SHP77 (cell line): ENCODE data around the gene ANXA6.
"Not testable (repeated sequence)": the region's sequence is repeated elsewhere in the genome, so short reads cannot be mapped to it uniquely, and the experiment has no call there.

Experiments
- DNase-seq, 2 experiments: peaks; one replicate each; lab custom pipeline; 2025; lab: John Stamatoyannopoulos, UW

The ANXA6 gene

DNA sequence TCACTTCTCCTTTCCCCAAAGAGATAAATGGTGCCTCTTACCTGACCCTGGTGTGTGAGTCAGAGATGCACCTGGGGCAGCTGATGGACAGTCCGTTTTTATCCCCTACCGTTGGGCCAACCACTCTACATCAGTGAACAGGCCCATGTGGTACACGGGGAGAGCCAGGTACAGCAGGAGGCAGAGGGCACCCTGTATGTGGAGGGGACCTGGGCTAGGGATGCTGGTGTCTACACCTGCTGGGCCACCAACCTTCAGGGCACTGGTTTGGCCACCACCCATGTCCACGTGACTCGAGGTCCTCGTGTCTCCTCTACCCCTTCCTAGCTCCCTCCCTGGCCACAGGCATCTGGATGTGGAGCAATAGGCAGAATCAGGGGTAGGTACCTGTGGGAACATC lies 22.7 kb upstream of the ANXA6 start:
- no peak for DNase-seq

GRCh38 chr5:151179489-151179840 lies 21.9 kb upstream of the ANXA6 start:
- DNase-seq = no peak

DNA sequence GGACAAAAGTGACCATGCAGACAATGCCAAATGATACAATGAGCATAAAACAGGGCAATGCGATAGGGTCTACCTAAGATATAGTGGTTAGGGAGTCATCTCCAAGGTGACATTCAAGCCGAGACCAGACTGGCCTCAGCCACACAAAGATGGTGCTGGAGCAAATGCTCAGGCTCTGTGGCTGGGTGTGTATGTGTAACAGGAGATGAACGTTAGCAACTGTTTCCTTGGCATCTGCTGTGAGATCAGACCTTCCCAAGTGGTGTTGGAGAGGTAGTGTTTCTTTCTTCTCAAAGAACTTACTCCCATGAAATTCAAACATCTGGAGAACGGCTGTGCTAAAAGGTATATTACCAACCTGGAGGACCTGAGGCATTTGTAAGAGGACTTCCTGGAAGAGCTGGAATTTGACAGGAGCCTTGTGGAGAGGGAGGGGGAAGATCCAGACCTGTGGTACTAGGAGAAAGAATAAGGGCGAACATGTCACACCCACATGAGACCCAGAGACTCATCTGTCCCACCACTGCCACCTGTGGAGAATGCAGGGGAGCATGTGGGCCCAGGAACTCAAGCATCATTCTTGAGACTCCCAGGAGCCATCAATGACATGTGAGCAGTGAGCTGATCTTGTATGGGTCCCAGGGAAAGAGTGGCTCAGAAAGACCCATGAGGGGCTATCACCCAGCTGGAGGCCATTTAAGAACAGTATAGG lies 21.4 kb upstream of the ANXA6 start:
- no peak for DNase-seq

- no peak for DNase-seq
Measured at GRCh38 chr5:151178372-151178771, 20.8 kb upstream of the ANXA6 start.

- not testable (repeated sequence) for DNase-seq
Measured at GRCh38 chr5:151176268-151176667, 18.7 kb upstream of the ANXA6 start.

- no peak for DNase-seq
Measured at GRCh38 chr5:151174612-151175101, 17.1 kb upstream of the ANXA6 start.

- DNase-seq = no peak
Measured at GRCh38 chr5:151173711-151174611, 16.4 kb upstream of the ANXA6 start.

- DNase-seq = no peak
Measured at GRCh38 chr5:151171529-151171928, 13.9 kb upstream of the ANXA6 start.

- no peak for DNase-seq
Measured at GRCh38 chr5:151168602-151169344, 11.2 kb upstream of the ANXA6 start.

DNA sequence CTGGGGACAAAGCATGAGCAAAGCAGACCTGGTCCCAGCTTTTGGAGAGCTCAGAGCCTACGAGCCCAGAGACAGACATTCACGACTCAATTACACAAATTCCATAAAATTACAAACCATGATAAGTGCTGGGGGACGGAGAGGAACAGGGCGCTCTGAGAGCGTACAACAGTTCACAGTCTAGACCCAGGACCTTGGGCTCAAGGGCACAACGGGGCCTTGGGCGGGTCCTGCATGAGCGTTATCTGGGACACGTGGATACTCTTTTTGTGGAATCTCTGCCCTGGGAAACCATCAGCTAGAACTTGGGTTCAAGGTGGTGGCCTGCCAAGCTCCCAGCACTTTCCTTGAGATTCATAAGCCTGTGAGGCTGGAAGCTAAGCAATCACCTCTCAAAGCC lies 9.4 kb upstream of the ANXA6 start:
- DNase-seq = no peak

GRCh38 chr5:151164687-151165392 lies 7.3 kb upstream of the ANXA6 start:
- peak; percentile 21 to 26 for DNase-seq

DNA sequence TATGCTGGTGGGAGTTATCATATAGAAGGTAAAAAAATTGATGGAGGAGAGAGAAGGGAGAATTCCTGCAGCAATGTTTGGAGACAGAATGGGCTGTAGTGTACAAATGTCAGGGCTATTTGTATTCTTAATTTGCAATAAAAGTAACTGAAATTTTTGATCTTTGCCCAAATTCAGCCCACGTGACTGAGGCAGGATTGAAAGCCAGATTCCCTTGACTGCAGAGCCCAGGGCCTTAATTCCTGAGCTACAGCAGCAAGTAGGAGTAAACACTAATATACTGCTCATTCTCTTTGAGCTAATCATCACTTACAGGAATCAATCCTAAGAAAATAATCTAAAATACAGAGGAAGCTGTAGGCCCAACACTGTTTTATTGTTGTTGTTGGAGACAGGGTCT lies 5.2 kb upstream of the ANXA6 start:
- DNase-seq = no peak

GRCh38 chr5:151159649-151160373 lies 2.2 kb upstream of the ANXA6 start:
- DNase-seq = no peak

DNA sequence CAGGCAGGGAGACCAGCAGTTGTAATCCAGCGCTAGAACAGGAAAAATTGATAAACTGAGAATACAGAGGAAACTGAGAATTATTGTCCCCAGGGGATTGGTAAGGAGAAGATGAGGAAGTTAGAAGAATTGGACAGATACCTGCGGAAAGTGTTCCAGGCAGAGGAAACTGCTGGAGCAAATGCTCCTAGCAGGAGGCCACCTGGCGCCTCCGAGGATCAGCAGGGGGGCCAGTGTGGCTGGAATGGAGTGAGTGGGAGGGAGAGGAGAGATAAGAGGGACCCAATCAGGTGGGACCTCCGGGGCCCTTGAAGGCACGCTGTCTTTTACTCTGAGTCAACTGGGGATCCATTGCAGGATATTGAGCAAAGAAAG lies 695 bp upstream of the ANXA6 start:
- no peak for DNase-seq

- no peak for DNase-seq
Measured at GRCh38 chr5:151156507-151157420, 815 bp downstream of the ANXA6 start.

DNA sequence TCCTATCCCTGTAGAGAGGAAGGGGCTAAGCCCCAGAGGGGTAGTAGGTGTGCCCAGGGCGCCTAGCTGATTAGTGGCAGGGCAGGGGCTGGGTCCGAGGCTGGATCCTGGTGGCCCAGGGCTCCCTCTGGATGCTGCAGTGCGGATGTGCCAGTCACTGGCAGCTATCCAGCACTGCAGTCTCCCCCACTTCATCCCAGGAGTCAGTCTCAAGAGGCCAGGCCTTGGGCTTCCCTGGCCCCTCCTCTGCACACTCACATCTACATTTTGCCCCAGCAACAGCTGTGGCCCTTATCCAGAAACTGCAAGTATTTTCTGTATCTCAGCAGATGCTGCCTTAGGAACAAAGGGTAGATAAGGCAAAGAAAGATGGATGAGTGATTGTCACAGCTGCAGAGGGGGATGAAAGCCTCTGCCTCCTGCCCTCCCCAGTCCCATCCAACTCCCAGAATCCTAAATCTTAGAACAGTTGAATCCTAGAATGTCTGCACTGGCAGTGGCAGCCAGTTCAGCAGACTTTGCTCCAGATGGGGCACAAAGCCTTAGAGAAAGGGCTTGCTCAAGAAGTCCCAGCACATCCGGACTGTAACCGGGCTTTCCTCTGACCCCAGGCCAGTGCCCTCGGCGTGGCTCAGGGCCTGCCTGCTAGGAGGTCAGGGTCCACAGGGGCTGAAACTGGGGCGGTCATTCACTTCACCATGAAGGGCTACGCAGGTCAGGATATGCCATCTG lies 1.6 kb downstream of the ANXA6 start:
- DNase-seq = no peak

- DNase-seq = no peak
Measured at GRCh38 chr5:151154931-151155774, 2.4 kb downstream of the ANXA6 start.

DNA sequence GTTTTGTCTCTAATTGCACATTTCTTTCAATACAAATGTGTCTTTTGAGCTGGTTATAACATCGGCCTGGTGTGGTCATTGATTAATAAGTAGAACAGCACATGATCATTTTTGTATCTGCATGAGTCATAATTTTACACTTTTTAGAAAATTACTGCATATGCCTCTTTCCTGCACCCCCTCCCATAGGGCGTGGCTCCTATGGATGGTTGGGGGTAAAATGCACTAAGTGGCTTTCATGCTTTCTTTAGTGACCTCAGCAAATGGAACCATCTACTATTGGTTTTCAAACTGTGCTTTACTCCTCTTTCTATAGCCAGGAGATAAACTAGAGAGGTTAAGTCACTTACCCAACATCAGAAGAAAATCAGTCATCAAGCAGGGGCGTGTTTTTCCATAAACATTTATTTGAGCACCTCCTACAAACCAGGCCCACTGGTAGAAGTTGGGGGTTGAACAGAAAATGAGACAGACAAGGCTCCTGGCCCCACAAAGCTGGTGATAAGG lies 3.8 kb downstream of the ANXA6 start:
- DNase-seq = no peak
